ENCODE data around the gene PDGFC.

Gene PDGFC

DNA sequence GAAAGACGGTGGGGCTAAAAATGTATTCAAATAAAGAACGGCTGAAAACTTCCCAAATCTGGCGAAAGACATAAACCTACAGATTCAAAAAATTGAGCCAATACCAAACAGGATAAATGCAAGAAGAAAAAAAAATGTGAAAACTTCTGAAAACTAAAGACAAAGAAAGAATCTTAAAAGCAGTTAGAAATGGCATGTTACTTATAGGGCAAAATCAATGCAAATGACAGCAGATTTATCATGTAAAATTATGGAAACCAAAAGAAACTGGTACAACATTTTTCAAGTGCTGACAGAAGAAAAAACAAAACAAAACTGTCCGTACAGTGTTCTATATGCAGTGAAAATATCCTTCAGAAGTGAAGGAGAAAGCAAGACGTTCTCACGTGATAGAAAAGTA lies 239.0 kb downstream of the PDGFC start:
- no peaks in the 10 kb centered on the region for H3K79me2 ChIP-seq (ENCODE audit: low read length)
- TF ChIP-seq EZH2phosphoT487 (IDR thresholded peaks at IDR 0.05; ENCODE audit: low read length), result no peak
- TF ChIP-seq, protein P1, sequence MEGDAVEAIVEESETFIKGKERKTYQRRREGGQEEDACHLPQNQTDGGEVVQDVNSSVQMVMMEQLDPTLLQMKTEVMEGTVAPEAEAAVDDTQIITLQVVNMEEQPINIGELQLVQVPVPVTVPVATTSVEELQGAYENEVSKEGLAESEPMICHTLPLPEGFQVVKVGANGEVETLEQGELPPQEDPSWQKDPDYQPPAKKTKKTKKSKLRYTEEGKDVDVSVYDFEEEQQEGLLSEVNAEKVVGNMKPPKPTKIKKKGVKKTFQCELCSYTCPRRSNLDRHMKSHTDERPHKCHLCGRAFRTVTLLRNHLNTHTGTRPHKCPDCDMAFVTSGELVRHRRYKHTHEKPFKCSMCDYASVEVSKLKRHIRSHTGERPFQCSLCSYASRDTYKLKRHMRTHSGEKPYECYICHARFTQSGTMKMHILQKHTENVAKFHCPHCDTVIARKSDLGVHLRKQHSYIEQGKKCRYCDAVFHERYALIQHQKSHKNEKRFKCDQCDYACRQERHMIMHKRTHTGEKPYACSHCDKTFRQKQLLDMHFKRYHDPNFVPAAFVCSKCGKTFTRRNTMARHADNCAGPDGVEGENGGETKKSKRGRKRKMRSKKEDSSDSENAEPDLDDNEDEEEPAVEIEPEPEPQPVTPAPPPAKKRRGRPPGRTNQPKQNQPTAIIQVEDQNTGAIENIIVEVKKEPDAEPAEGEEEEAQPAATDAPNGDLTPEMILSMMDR (IDR thresholded peaks at IDR 0.05; ENCODE audit: low read length), result no peak
- no peak for TF ChIP-seq EZH2 (optimal IDR thresholded peaks at IDR 0.05; ENCODE audit: low read depth, low read length)
- no peaks in the 10 kb centered on the region for H3K9me3 ChIP-seq (replicated peaks; ENCODE audit: insufficient read depth, low read length)
- H3K36me3 ChIP-seq (replicated peaks; ENCODE audit: insufficient read depth, low read length), result no peaks in the 10 kb centered on the region
- H3K27me3 ChIP-seq (replicated peaks; ENCODE audit: insufficient read depth, low read length), result no peaks in the 10 kb centered on the region
- H3F3A ChIP-seq (ENCODE audit: insufficient read depth, low read length), result no peaks in the 10 kb centered on the region
- no peak overlapping the region for H3K4me2 ChIP-seq (ENCODE audit: low read depth, low read length)
- H2AFZ ChIP-seq (ENCODE audit: low read length), result no peak overlapping the region
- H3K4me3 ChIP-seq (ENCODE audit: low read length), result no peak overlapping the region
- no peaks in the 10 kb centered on the region for H3K9me2 ChIP-seq (replicated peaks; ENCODE audit: insufficient read depth, low read length)
- no peaks in the 10 kb centered on the region for H3K4me1 ChIP-seq (ENCODE audit: low read length)
- no peak overlapping the region for H3K27ac ChIP-seq (ENCODE audit: low read length)
- no peak for DNase-seq
- H3K9ac ChIP-seq (ENCODE audit: low read length), result no peak overlapping the region
- H4K20me1 ChIP-seq (ENCODE audit: insufficient read depth, low read length), result no peaks in the 10 kb centered on the region

DNA sequence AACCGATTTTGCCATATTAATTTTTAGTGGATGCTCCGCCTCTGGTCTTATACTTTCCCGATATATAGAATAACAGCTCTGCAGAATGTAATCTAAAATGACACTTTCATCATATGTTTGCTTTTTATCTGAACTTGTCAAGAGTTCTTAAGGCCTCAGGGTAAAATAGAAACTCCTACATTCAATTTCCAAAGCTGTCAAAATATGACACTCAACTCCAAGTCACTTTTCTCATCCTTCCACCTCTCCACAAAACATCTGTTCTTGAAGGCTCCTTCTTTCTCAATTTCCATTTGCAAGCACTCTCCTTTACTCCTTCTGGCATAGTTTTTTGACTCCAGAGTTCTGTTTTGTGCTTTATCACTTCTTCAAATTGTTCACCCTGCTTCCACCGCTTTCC lies 242.2 kb downstream of the PDGFC start:
- no peak for TF ChIP-seq EZH2phosphoT487 (IDR thresholded peaks at IDR 0.05; ENCODE audit: low read length)
- TF ChIP-seq EZH2 (optimal IDR thresholded peaks at IDR 0.05; ENCODE audit: low read depth, low read length), result no peak
- TF ChIP-seq, protein P1 (IDR thresholded peaks at IDR 0.05; ENCODE audit: low read length), result no peak
- Histone ChIP-seq H3K9me3 (replicated peaks; ENCODE audit: insufficient read depth, low read length) (no peaks in the 10 kb centered on the region), H3K9ac (ENCODE audit: low read length) (no peak overlapping the region), H4K20me1 (ENCODE audit: insufficient read depth, low read length) (no peaks in the 10 kb centered on the region), H3K27ac (ENCODE audit: low read length) (no peak overlapping the region), H2AFZ (ENCODE audit: low read length) (no peak overlapping the region), H3F3A (ENCODE audit: insufficient read depth, low read length) (no peaks in the 10 kb centered on the region), H3K4me3 (ENCODE audit: low read length) (no peak overlapping the region), H3K79me2 (ENCODE audit: low read length) (no peaks in the 10 kb centered on the region), H3K36me3 (replicated peaks; ENCODE audit: insufficient read depth, low read length) (no peaks in the 10 kb centered on the region), H3K4me1 (ENCODE audit: low read length) (no peaks in the 10 kb centered on the region), H3K9me2 (replicated peaks; ENCODE audit: insufficient read depth, low read length) (no peaks in the 10 kb centered on the region), H3K27me3 (replicated peaks; ENCODE audit: insufficient read depth, low read length) (no peaks in the 10 kb centered on the region), H3K4me2 (ENCODE audit: low read depth, low read length) (no peak overlapping the region)
- no peak for DNase-seq

- no peaks in the 10 kb centered on the region for H3K36me3 ChIP-seq (replicated peaks; ENCODE audit: insufficient read depth, low read length)
- no peaks in the 10 kb centered on the region for H3K9me3 ChIP-seq (replicated peaks; ENCODE audit: insufficient read depth, low read length)
- no peak overlapping the region for H3K4me2 ChIP-seq (ENCODE audit: low read depth, low read length)
- no peak for TF ChIP-seq EZH2 (optimal IDR thresholded peaks at IDR 0.05; ENCODE audit: low read depth, low read length)
- no peak for TF ChIP-seq EZH2phosphoT487 (IDR thresholded peaks at IDR 0.05; ENCODE audit: low read length)
- TF ChIP-seq, protein P1 (IDR thresholded peaks at IDR 0.05; ENCODE audit: low read length), result no peak
- no peaks in the 10 kb centered on the region for H4K20me1 ChIP-seq (ENCODE audit: insufficient read depth, low read length)
- DNase-seq, result no peak
- H3K27ac ChIP-seq (ENCODE audit: low read length), result no peak overlapping the region
- H3K79me2 ChIP-seq (ENCODE audit: low read length), result no peaks in the 10 kb centered on the region
- H3K9me2 ChIP-seq (replicated peaks; ENCODE audit: insufficient read depth, low read length), result no peaks in the 10 kb centered on the region
- H3F3A ChIP-seq (ENCODE audit: insufficient read depth, low read length), result no peaks in the 10 kb centered on the region
- H3K9ac ChIP-seq (ENCODE audit: low read length), result no peak overlapping the region
- no peaks in the 10 kb centered on the region for H3K4me1 ChIP-seq (ENCODE audit: low read length)
- no peak overlapping the region for H2AFZ ChIP-seq (ENCODE audit: low read length)
- H3K27me3 ChIP-seq (replicated peaks; ENCODE audit: insufficient read depth, low read length), result no peaks in the 10 kb centered on the region
- no peak overlapping the region for H3K4me3 ChIP-seq (ENCODE audit: low read length)
Measured at GRCh38 chr4:156725257-156725656, 246.3 kb downstream of the PDGFC start.

Data from MM.1S (cell line).